Measurements from ENCODE around the gene PVALEF.
"Not testable (repeated sequence)": the region's sequence is repeated elsewhere in the genome, so short reads cannot be mapped to it uniquely, and the experiment has no call there.

PVALEF gene

DNA sequence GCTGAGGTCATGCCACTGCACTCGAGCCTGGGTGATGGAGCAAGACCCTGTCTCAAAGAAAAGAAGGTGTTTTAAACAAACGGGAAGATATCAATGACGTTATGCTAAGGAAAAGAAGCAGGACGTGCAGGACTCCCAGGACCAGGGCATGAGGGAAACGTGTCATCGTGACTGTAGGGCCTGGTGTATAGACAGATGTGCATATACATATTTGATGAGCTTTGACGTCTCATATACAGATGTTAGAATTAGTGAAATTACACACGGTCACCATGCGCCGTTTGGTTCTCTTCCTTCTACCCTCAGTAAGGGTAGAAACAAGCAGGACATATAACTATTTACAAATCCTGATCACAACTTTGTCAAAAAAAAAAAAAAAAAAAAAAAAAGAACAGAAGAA, 17.6 kb upstream of the PVALEF start:
- no peak for DNase-seq

- DNase-seq: no peak
Observed at GRCh38 chr17:81148571-81148970, 16.7 kb upstream of the PVALEF start.

GRCh38 chr17:81148986-81149533, 16.2 kb upstream of the PVALEF start:
- DNase-seq: no peak

DNA sequence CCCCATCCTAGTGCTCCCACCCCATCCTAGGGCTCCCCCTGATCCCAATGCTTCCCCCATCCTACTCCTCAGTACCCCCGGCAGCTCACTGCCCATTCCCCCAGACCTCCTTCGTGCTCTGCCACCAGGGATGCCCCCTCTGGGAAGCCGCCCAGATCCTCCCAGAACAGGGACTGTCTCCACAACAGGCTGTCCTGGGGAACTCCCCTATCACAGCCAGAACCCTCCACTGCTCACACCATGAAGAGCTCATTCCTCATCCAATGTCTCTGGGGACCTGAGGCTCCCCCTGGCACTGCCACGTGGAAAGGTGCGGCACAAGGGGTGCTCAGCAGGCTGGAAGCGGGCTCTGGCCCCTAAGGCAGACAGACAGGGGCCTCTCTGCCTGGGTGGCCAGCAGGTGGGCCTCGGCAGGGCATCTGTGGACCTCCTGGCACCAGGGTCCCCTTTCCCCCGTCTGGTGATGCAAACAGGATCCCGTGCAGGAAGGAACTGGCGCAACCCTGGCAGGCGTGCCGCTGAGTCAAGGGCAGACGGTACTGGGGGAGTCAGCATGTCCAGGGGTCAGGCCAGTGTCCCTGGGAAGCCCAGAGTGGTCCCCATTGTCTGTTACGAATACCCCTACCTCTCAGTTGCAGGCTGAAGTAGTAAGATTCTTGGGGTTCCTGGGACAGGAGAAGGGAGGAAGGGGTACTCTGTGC, 14.8 kb upstream of the PVALEF start:
- DNase-seq: peak; percentile 30 to 48

- no peak for DNase-seq
Observed at GRCh38 chr17:81151278-81151677, 14.0 kb upstream of the PVALEF start.

DNA sequence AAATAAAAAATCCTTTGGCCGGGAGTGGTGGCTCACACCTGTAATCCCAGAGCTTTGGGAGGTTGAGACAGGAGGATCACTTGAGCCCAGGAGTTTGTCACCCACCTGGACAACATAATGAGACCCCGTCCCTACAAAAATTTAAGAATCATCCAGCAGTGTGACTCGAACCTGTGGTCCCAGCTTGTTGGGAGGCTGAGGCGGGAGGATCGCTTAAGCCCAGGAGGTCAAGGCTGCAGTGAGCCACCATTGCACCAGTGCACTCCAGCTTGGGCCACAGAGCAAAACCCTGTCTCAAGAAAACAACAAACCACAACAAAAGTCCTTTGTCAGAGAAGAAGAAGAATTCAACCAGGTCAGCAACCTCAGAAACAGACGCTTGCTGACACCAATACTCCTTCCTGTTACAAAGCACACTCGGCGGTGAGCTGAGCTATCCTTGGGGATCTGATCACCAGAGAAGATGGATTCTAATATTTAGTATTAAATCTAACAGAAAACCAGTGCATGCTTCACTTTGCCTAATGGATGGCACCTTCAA, 12.9 kb upstream of the PVALEF start:
- no peak for DNase-seq

DNA sequence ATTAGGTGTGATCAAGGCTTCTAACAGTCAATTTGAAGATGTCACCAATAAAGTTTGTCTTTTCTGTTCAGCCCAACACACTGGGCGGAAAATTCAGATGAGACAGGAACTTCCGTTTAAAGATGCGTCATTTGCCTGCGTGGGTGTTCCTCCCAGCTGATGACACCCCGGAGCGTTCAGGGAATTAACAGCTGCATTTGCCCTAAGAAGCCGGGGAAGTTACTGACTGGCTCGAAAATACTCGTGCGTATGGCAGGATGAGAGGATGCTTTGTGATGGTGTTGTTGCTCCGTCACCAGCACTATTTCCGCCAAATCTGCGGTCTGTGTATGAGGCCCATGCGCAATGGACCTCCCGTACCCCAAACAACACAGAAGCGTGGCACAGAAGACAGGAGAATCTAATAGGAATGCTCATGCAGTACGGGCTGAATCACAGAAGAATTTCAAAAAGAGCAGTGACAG, 11.9 kb upstream of the PVALEF start:
- DNase-seq: peak; percentile 95 to 96

DNA sequence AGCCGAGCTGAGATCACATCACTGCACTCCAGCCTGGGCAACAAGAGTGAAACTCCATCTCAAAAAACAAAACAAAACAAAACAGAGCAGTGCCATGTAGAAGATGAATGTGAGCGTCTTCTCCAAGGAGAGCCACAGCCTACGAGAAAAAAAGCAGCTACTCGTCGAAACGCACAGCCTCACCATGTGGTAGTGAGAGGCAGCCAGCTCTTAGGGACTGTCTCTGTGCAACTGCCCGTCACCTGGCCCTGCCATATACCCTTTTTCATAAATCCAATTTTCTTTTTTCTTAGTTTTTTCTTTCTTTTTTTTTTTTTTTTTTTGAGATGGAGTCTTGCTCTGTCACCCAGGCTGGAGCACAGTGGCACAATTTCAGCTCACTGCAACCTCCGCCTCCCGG, 11.3 kb upstream of the PVALEF start:
- not testable (repeated sequence) for DNase-seq

DNA sequence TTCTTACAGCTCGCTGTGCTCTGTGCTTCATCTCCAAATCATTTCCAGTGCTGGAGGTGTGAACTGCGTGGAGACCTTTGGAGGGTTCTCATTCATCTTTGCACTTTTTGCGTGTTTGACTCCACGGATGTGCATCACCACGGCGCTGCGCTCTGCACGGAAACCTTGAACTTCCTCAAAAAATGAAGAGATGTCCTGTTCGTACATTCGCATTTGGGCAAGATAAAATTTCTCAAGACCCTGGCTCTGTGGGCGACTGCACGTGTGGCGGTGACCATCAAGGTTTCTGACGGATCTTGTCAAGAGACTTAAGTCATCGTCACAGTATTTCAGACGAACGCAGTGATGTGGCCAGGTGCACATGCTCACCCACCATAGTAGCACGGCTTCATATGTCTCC, 10.3 kb upstream of the PVALEF start:
- DNase-seq: no peak

GRCh38 chr17:81156866-81157805, 8.2 kb upstream of the PVALEF start:
- no peak for DNase-seq

GRCh38 chr17:81157848-81158687, 7.2 kb upstream of the PVALEF start:
- no peak for DNase-seq

GRCh38 chr17:81158688-81159590, 6.4 kb upstream of the PVALEF start:
- DNase-seq: no peak

GRCh38 chr17:81159611-81160265, 5.6 kb upstream of the PVALEF start:
- DNase-seq: no peak

- DNase-seq: no peak
Observed at GRCh38 chr17:81160306-81160705, 5.0 kb upstream of the PVALEF start.

DNA sequence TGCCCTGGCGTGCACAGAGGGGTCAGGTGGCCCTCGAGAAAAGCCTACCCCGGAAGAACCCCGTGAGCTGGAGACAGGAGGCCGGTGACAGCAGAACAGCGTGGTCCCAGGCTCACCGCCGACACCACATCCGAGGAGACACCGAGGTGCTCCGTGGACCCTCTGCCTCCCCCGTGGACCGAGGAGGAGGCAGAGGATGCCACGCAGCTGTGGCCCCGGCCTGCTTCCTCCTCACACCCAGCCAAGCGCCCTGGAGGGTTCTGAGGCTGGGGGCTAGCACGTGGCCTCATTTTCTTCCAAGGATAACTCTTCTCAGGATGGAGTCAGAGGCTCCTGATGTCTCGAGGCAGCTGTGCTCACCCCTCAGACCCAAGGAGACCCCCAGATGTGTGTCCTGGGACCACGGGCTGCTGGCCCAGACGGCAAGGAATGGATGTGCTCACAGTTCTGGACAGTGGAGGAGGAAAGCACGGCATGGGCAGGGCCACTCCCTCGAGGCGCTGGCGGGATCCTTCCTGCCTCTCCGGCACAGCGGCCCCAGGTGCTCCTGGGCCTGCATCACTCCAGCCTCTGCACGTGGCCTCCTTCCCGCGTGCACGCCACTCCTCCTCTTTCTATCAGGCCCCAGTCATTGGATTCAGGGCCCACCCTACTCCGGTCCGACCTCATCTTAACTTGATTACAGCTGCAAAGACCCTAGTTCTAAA, 4.4 kb upstream of the PVALEF start:
- no peak for DNase-seq

DNA sequence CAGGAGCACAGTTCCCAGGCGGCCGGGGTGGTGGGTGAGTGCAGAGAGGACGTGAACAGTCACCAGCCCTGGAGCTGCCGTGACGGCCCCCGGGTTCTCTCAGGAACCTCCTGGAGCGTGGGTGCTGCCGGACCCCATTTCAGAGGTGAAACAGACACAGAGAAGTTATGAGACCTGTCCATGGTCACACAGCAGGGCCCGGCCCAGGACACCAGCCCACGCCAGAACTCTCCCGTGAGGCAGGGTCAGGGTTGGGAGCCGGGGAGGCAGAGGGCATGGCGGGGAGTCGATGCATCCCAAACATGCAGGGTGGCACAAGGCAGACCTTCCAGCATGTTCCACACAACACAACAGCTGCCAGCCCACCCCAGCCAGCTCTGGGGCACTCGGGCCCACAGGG, 3.8 kb upstream of the PVALEF start:
- no peak for DNase-seq

GRCh38 chr17:81161972-81162371, 3.3 kb upstream of the PVALEF start:
- no peak for DNase-seq

DNA sequence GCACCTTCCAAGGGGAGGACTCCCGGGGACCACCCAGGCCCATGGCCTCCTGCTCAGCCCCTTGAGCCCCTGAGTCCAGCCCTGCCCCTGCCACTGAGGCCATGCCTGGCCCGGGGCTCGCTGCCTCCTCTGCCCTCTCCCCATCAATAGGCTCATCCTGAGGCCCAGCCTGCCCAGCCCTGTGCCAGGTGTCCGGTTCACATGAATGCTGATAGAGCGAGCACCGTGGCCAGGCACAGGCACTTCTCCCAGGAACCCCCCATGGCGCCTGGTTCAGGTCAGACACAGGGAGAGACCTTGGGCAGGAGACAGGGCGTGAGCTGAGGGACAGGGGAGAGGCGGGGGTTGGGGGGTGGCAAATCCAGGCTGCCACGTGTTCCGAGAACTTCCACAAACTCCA, 2.8 kb upstream of the PVALEF start:
- DNase-seq: no peak

DNA sequence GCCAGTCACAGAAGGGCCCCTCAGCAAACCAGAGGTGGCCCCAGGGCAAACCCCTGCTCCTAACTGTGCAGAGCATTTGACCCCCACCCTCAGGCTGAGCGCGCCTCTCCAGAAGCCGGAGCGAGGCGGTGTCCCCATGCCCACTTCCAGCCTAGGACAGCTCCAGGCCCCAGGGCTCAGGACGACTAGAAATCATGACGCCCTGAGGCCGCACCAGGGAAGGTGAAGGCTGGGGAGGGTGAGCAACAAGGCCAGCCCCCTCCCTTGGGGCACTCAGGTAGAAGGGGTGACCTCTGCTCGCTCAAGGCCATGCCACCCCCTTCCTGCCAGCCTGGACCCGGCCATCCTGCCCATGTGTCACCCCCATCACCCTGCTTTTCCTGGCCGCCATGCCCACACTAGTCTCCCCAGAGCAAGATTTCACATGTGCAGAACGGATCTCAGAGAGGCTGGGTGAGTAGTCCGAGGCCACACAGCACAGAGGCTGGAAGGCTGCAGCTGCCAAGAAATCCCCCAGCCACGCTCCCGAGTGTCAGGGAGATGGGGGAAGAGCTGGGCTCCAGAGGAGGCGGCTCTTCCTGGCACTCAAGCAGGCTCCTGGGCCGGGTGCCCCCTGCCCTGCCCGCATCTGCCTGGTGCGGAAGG, 2.1 kb upstream of the PVALEF start:
- DNase-seq: no peak
